Endothelial cell of umbilical vein (primary cell): ENCODE results near the gene GABRQ.

Experiments
- CTCF ChIP-seq, 2 donors: IDR thresholded peaks; 1 replicate in 1 of 2; 2 replicates in 1 of 2; pipeline ENCODE4 v1.5.1; 2011; ENCODE audit warnings: low read length in 2 of 2, mild to moderate bottlenecking in 2 of 2, moderate library complexity in 2 of 2, control low read depth in 1 of 2, inconsistent platforms in 1 of 2, low read depth in 1 of 2; ENCODE audit not compliant: insufficient read depth in 1 of 2; ENCODE audit errors: extremely low read depth in 1 of 2
- EZH2 ChIP-seq: IDR thresholded peaks from 2 replicates; pipeline ENCODE4 v1.6.1; 2012; ENCODE audit warnings: borderline replicate concordance, low read depth, mild to moderate bottlenecking, moderate library complexity, low read length, inconsistent platforms; ENCODE audit not compliant: severe bottlenecking

- TF ChIP-seq CTCF (IDR thresholded peaks at IDR 0.05; ENCODE audit: extremely low read depth in 1 of 2, insufficient read depth in 1 of 2, low read depth in 1 of 2, low read length in 2 of 2) (no peak), EZH2 (no peak)
Observed at GRCh38 chrX:152637649-152638442, at the start of gene GABRQ.
